GM20431 (cell line): ENCODE measurements around the gene CYP27C1.
"Not testable (repeated sequence)": the region's sequence is repeated elsewhere in the genome, so short reads cannot be mapped to it uniquely, and the experiment has no call there.

Experiments
- in situ Hi-C: fragments of 300-500 bp; cut with MseI, MboI; formaldehyde crosslinking; loops from one replicate; pipeline ENCODE4 v1.15.0; 2020; ENCODE audit warnings: low sequenced_read_pairs; ENCODE audit not compliant: unreplicated experiment

CYP27C1 gene

DNA sequence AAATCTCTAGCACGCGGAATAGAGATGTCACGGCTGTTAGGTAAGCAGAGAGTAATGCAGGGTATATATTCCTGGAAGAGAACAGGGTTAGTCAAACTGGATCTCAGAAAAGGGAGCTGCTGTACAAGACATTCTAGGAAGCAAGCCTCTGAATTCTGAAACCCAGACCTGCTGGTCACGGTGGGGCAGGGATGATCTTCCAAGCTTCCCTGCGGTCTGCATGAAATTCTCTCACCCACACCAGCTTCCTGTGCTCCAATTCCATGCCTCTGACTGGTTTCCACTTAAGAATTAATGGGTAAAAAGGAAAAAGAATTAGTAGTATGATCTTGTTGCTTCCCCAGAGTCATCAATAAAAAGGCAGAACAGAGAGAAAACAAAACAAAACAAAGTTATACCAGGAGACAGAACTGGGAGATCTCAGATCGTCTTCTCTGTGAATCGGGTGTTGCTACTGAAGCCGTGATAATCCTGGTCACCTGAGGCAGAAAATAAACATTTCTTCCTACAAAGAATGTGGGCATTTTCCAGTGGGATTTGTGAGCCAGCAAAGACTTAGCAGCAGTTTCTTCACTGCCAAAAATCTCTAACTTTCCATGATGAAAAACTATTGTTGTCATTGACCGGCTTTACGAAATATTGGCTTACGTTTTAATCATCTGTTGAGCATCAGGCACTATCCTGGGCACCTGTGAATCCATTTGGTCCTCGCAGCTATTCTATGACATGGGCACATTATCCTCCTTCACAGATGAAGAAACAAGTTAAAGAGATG lies 5.3 kb upstream of the CYP27C1 start:
- in situ Hi-C loops, result no loop called here

- in situ Hi-C loops, result not testable (repeated sequence)
These were observed 4.0 kb upstream of the CYP27C1 start for GRCh38 chr2:127224135-127224534.

DNA sequence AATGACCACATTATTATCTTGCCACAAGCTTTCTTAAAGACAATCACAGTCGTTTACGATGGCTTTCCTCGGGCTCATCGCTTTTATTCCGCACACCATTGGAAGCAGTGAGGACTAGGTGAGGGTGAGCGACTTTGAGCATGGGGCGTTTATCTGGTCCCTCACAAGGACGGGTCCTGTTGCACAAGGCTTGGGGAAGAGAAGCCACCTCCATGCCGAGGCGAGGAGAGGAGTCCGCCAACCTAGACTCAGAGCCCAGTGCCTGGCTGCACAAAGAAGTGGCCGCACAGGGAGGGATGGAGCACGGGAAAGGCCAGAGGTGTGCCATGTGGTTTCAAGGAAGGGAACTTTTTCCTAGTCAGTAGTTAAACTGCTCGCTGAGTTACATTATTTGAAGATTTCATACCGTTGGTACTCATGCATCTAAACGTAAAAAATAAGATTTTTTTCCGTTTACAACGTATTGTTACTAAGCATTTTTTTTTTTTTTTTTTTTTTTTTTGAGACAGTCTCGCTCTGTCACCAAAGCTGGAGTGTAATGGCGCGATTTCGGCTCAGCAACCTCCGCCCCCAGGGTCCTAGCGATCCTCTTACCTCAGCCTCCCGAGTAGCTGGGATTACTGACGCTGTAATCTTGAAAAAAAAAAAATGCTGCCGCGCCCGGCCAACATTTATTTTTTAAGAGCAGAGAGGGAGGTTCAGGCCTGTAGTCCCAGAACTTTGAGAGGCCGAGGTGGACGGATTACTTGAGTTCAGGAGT lies 849 bp upstream of the CYP27C1 start:
- in situ Hi-C loops, result no loop called here

DNA sequence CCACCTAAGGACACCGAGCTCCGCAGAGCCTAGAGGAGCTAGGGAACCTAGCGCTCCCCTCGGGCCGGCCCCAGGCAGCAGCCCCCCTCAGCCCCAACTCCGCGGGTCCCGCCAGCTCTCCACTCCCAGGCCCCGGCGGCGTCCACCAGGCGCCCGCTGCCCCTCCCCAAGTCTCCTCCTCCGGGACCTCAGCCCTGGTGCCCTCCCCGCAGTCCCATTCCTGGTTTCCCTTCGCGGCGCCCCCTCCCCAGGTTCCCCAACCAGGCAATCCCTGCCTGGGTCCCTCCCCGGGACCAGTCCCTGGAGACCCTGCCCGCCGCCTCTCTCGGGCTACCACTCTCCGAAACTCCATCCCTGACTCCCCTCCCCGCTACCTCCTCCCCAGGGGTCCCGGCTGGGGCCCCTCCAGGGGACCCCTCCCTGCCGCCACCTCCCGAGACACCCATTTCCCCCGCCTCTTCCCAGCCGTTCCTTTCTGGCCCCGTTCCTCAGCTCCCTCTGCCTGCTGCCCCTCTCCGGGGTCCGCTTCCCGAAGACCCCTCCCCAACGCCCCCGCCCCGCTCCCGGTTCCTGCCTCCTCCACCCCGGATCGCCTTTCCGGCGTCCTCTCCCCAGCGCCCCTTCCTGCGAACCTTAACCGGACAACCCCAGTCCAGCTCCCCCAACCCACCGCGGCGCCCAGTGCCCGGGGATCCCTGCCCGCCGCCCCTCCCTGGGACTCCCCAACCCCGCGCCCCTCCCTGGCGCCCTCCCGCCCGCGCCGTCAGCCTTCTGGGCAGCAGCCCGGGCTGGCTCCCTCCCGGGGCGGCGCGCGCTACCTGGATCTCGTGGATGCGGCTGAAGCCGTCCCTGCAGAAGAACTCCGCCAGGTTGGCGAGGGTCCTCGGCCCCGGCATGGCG lies 678 bp downstream of the CYP27C1 start:
- in situ Hi-C loops, result no loop called here

- in situ Hi-C loops, result no loop called here
These were observed 1.3 kb downstream of the CYP27C1 start for GRCh38 chr2:127218812-127219170.

- in situ Hi-C loops, result no loop called here
These were observed 2.4 kb downstream of the CYP27C1 start for GRCh38 chr2:127217470-127218325.

DNA sequence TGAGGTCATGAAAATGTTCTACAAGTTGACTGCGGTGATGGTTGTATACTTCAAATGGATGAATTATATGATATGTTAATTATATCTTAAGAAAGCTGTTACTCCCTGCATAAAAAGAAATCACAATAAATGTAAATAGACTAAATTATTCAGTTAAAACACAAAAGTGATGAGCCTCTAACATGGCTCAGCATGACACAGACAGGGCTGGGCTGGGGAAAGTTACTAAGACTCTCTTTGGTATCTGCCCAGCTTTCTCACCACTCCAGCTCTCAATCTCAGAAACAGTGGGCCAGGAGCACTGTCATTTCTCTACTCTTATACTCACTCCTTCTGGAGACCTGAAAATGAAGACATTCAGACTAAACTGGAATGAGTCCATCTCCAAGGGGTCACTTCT lies 3.5 kb downstream of the CYP27C1 start:
- in situ Hi-C loops, result no loop called here

- in situ Hi-C loops, result no loop called here
These were observed 4.0 kb downstream of the CYP27C1 start for GRCh38 chr2:127216095-127216494.

GRCh38 chr2:127214201-127214600 lies 5.9 kb downstream of the CYP27C1 start:
- in situ Hi-C loops, result not testable (repeated sequence)

DNA sequence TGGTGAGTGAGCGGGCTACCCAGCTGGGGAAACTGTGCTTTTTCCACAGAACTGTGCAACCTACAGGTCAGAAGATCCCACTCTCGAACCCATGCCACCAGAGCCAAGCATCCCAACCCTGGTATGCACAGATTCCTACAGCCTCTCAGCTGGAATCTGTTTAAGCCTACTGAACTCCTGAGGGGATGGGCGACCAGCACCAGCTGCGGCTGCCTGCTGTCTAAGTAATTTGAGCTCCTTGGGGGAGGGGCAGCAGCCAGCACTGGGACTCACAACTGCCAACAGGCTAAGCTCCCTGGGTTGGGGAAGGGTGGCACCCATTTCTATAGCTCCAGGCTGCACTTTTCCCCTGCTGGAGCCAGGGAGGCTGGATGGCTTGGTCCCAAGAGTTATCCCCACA lies 11.8 kb downstream of the CYP27C1 start:
- in situ Hi-C loops, result no loop called here

DNA sequence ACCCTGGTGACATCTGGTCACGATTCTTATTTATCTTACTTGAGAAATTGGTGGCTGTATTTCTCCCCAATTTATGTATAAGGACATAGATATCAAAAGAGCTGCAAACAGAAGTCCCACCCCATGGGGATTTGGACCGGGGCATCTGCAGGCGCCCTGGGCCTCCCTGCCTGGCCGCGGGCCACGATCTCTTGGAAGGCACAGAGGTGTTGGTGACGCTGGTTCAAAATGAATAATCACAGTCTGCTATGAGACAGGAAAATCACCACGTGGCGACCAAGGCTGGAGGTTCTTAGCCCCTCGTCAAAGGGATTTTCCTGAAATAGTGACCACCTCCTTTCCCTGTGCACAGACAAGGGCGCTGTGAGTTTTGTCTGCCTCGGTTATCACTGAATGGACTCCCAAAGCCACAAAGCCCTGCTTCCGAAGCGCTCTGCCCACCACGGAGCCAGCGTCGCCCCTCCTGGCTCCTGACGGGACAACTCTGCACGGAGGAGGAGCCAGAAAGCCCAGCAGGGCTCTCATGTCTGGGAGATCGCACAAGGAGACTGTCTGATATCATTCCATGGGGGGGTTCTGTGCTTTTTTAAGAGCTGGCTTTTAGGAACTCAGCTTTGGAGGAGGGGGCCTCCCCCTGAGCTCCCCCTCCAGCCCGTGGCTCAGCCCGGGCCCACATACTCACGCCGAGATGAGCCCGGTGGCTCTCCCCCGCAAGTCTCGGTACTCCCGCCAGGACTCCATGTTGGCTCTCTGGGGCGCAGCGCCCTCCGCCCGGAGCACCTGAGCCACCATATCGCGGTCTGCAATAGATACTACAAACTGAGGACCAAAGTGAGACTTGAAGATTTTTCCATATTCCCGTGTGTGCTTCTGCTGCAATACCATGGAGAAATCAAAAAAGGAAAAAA lies 14.6 kb downstream of the CYP27C1 start:
- in situ Hi-C loops, result no loop called here

- in situ Hi-C loops, result no loop called here
These were observed 18.6 kb downstream of the CYP27C1 start for GRCh38 chr2:127201452-127201851.

DNA sequence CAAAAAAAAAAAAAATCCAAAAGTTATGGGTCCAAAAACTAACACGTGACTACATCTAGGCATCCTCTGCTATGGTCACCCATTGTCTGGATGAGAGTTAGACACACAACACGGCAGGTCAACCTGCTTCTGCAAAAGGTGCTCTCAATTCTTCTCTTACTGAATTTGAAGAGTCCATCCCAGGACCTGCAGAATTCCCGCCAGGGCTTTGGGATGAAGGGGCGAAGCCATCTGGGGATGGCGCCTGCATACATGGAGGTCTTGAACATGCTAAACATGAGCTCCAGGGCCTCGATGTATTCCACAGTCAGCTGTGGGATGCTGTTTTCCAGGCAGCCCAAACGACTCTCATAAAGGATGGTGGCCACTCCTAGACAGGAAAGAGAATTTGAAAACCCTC lies 19.1 kb downstream of the CYP27C1 start:
- in situ Hi-C loops, result no loop called here

DNA sequence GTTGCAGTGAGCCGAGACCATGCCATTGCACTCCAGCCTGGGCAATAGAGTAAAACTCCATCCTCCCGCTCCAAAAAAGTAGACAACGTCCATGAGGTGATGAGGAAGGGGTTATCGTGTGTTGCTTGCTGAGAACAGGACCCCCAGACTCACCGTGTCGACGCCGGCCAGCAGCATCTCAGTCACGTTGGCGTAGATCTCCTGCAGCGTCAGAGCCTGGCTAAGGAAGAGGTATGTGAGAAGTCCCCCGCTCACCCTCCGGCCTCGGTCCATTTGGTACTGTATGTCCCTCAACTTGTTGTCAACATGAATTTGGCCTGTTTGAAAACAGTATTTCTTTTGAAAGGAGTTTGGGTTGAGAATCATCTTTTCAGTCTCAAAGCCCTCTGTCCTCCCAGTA lies 20.9 kb downstream of the CYP27C1 start:
- in situ Hi-C loops, result loop anchor here (25.0 kb wide), 1 partner anchor 263 kb away; no protein-coding TSS in a partner anchor

DNA sequence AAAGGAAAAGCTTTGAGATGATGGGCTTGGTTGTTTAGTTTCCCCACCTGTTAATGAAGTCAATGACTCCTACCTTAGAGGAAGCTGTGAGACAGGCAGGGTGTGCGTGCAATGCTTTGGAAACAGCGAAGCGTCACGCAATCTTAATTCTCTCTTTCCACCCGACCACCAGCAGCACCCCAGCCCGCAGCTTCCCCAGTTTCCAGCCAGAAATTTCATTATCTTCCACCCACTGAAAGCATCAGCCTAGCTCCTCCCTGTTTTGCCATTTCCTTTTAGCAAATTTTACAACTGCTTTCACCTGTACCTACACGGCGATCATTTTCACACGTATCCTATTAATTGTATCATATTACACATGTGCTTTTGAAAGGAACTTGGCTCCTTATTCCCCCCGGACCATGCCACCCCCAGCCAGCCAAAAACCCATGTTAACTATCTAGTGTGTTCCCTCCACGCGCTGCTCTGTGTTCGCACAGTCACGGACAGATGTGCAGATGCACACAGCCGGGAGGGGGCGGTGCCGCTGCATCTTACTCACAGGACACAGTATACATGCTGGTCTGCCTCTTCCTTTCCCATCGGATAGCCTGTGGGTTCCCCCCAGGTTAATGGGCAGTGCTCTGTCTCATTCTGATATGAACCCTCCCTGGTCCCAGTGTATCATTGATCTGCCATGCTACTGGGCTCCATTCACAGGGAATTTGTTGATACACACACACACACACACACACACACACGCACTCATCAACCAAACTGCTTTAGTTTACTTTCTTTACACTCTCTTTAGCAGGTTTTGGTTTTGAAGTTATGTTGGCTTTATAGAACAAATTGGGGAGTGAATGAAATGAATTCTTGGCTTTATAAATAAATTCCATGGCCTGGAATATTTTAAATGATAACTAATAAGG lies 22.4 kb downstream of the CYP27C1 start:
- in situ Hi-C loops, result loop anchor here (25.0 kb wide), 1 partner anchor 265 kb away; no protein-coding TSS in a partner anchor

DNA sequence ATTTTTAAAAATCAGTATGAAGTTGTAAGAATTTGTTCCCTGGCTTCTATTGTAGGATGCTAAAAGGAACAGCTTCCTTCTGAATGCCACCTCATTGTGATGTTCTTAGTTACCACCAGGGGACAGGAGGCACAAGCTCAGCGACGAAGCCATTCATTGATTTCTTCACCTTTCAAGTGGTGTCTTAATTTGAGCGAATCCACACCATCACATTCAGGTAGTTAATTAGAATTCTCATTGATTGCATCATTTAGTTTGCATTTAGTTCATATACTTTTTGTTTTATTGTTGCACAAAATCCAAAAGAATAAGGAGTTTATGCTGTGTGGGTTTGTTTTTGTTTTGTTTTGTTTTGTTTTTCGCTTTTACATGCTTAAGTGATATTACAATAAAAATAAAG lies 23.1 kb downstream of the CYP27C1 start:
- in situ Hi-C loops, result loop anchor here (25.0 kb wide), 1 partner anchor 265 kb away; no protein-coding TSS in a partner anchor

- in situ Hi-C loops, result loop anchor here (25.0 kb wide), 1 partner anchor 266 kb away; no protein-coding TSS in a partner anchor
These were observed 23.6 kb downstream of the CYP27C1 start for GRCh38 chr2:127196549-127196948.
